Tibial nerve (tissue), 4 donors: Measurements from ENCODE around the gene CNDP1.

ENCODE experiments used
- EP300 ChIP-seq, 2 donors: sonication (generic); formaldehyde crosslinking; IDR thresholded peaks; one replicate each; pipeline ENCODE4 v1.6.1; 2017; ENCODE audit warnings: antibody characterized with exemption in 2 of 2, mild to moderate bottlenecking in 1 of 2
- POLR2A ChIP-seq, 2 donors: fragments of 450-650 bp; IDR thresholded peaks; one replicate each; pipeline ENCODE4 v1.6.1; 2017; ENCODE audit warnings: antibody characterized with exemption in 2 of 2, mild to moderate bottlenecking in 2 of 2, moderate library complexity in 2 of 2
- TF ChIP-seq, protein P1 (sequence below), 5 experiments: fragments of 200-600 bp in 3 of 5; fragments of 450-650 bp in 2 of 5; sonication (generic) in 3 of 5; IDR thresholded peaks; one replicate each; pipeline ENCODE4 v1.5.1; 2016 to 2019; ENCODE audit warnings: antibody characterized with exemption in 5 of 5, mild to moderate bottlenecking in 3 of 5, moderate library complexity in 2 of 5

DNA sequence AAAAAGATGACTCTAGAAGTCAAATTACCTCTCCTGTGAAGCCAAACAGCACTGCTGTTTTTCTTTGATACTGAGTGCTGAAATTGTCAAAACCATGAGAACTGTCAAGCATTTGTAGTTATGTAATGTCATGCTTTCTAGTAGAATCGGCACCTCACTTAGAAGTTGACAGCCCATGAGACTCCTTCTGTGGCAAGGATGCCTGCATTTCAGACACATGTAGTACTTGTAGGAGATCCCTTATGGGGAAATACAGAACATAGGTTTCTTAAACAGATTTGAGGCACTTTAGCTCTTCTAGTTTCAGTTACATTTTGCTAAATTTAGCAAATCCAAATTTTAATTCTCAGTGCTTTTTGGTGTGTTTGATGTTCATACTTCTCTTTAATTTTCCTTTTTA lies 79.1 kb downstream of the CNDP1 start:
- TF ChIP-seq, protein P1, sequence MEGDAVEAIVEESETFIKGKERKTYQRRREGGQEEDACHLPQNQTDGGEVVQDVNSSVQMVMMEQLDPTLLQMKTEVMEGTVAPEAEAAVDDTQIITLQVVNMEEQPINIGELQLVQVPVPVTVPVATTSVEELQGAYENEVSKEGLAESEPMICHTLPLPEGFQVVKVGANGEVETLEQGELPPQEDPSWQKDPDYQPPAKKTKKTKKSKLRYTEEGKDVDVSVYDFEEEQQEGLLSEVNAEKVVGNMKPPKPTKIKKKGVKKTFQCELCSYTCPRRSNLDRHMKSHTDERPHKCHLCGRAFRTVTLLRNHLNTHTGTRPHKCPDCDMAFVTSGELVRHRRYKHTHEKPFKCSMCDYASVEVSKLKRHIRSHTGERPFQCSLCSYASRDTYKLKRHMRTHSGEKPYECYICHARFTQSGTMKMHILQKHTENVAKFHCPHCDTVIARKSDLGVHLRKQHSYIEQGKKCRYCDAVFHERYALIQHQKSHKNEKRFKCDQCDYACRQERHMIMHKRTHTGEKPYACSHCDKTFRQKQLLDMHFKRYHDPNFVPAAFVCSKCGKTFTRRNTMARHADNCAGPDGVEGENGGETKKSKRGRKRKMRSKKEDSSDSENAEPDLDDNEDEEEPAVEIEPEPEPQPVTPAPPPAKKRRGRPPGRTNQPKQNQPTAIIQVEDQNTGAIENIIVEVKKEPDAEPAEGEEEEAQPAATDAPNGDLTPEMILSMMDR (IDR thresholded peaks at IDR 0.05), result no peak
- TF ChIP-seq POLR2A (IDR thresholded peaks at IDR 0.05), result no peak
- TF ChIP-seq EP300 (IDR thresholded peaks at IDR 0.05), result no peak
